GM19025 (cell line): ENCODE data around the gene ILKAP.

Experiments
- ATAC-seq: cut with Tn5 transposase; IDR thresholded peaks from one replicate; pipeline ENCODE4 v1.9.1; 2021; ENCODE audit warnings: mild to moderate bottlenecking, low read depth, moderate library complexity; ENCODE audit not compliant: unreplicated experiment

Gene ILKAP

DNA sequence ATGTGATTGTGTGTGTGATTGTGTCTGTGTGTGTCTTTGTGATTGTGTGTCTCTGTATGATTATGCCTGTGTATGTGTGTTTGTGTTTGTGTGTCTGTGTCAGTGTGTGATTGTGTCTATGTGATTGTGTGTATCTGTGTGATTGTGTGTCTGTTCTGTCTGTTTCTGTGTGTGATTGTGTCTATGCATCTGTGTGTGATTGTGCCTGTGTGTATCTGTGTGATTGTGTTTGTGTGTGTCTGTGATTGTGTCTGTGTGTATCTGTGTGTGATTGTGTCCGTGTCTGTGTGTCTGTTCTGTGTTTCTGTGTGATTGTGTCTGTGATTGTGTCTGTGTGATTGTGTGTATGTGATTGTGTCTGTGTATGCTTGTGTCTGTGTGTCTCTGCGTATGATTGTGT is 77.2 kb downstream of the ILKAP start:
- no peak for ATAC-seq

DNA sequence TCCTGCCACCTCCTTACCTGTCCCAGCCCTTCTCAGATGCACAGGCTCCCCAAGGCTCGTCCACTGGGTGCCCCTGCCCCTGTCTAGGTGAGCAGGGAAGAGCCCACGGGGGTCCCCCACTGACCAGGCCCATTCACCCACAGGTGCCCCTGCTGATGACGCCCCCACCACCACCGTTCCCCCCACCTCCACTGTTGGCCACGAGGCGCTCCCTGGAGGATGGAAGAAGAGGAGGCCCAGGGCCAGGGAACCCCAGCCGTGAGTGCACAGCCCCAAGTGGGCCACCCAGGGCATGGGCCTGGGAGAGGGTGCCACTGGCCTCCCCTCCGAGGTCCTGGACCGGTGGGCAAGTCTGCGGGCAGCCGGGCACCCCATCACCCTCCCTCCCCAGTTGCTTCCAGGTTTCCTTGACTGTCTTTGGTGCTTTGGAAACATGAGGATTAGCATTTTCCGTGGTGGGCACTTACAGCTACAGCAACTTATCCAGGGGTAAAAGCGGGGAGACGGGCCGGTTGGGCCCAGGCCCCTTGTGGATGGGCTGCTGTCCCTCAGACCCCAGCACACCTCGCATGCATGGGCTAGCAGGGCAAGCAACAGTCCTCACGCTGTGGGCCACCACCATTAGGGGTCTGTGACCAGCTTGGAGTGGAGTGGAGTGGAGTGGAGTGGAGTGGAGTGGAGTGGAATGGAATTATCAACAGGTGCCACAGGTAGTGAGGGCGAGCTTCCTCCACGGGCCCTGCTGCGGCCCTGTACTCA is 78.2 kb downstream of the ILKAP start:
- no peak for ATAC-seq

DNA sequence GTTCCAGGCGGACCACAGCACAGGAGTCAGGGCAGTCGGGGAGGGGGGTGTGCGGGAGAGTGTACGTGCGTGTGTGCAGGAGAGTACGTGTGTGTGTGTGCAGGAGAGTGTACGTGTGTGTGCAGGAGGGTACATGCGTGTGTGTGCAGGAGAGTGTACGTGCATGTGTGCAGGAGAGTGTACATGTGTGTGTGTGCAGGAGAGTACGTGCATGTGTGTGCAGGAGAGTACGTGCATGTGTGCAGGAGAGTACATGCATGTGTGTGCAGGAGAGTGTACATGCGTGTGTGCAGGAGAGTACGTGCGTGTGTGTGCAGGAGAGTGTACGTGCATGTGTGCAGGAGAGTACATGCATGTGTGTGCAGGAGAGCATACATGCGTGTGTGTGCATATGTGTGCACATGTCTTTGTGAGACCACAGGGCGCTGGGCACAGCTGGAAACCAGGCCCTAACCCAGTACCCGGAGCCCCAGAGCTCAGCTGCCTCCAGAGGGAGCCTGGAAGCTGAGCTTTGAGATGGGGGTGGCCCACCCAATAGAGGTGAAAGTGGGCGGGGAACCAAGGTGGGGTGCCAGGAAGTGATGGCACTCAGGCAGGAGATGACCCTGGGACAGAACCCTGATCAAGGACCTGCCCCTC is 78.9 kb downstream of the ILKAP start:
- ATAC-seq, result no peak

GRCh38 chr2:238123991-238124470 is 79.5 kb downstream of the ILKAP start:
- ATAC-seq, result no peak

- no peak for ATAC-seq
These were observed 80.1 kb downstream of the ILKAP start for GRCh38 chr2:238123218-238123971.

DNA sequence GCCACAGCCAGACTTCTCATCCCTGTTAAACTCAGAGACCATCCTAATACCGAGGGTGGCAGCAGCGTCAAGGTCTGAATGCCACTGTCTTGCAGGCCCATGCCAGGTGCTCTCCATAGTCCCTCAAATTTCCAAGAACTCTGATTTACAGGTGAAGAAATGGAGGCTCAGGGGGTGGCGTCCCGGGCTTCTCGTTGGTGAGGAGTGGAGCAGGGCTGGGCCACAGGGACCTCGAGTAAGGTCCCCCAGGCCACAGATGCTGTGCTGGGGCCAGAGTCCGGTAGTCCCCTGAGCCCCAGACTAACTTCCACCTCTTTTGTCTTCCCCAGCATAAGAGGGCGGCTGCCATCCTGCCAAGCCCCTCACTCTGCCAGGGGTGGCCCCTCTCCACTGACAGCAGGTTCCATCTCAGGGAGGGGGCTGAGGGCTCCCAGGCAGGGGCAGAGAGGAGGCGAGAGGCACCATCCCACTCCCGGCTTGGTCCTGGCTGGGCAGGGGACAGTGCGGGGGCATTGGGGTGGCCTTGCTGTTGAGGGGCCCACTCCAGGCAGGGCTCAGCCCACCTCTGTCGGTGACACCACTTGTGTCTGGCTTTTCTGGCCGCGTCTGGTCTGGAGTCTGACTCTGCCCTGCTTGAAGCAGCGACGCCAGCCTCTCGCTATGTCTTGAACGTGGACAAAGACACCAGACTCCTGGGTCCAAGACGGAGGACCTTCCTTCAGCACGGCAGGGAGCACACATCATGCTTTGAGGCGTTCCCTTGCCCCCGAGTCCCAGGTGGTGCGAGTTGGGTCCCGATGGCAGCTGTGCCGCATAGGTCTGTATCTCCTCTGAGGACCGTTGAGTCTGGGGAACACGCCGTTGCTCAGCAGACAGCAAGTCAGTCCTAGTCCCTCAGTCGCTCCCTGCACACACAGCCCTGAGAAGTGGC is 80.9 kb downstream of the ILKAP start:
- ATAC-seq, result no peak

GRCh38 chr2:238121511-238122286 is 81.8 kb downstream of the ILKAP start:
- ATAC-seq, result no peak

GRCh38 chr2:238120463-238121298 is 82.8 kb downstream of the ILKAP start:
- ATAC-seq, result no peak
